ENCODE results near the gene HECW1. TPM values are rescaled to one million over a fixed set of nuclear protein-coding genes. Genes with fewer than 3 reads are reported as not detected.

Gene HECW1
- total RNA-seq, 1 donor from 2014 or later, result 0.46 TPM

GRCh38 chr7:43553999-43554398, 441.6 kb downstream of the HECW1 start:
- no peak for DNase-seq (ENCODE audit: low read depth)
- no peaks in the 10 kb centered on the region for H3K27me3 ChIP-seq (ENCODE audit: control insufficient read depth, insufficient read depth, low read length)
- TF ChIP-seq CTCF (IDR thresholded peaks at IDR 0.05; ENCODE audit: insufficient read depth, low read length, poor library complexity, severe bottlenecking), result no peak

GRCh38 chr7:43554423-43554822, 442.0 kb downstream of the HECW1 start:
- DNase-seq (ENCODE audit: low read depth), result no peak
- TF ChIP-seq CTCF (IDR thresholded peaks at IDR 0.05; ENCODE audit: insufficient read depth, low read length, poor library complexity, severe bottlenecking), result no peak
- Histone ChIP-seq H3K27me3 (ENCODE audit: control insufficient read depth, insufficient read depth, low read length) (no peaks in the 10 kb centered on the region), H3K36me3 (ENCODE audit: control insufficient read depth, insufficient read depth, low read length) (no peaks in the 10 kb centered on the region), H3K4me3 (ENCODE audit: low read depth, low read length) (no peak overlapping the region)

More at GRCh38 chr7:43553999-43554398, 441.6 kb downstream of the HECW1 start:
- Histone ChIP-seq H3K4me3 (ENCODE audit: low read depth, low read length) (no peak overlapping the region), H3K36me3 (ENCODE audit: control insufficient read depth, insufficient read depth, low read length) (no peaks in the 10 kb centered on the region)

GRCh38 chr7:43557831-43558495, 445.5 kb downstream of the HECW1 start:
- no peaks in the 10 kb centered on the region for H3K36me3 ChIP-seq (ENCODE audit: control insufficient read depth, insufficient read depth, low read length)
- H3K4me3 ChIP-seq (ENCODE audit: low read depth, low read length), result no peak overlapping the region
- no peak for TF ChIP-seq CTCF (IDR thresholded peaks at IDR 0.05; ENCODE audit: insufficient read depth, low read length, poor library complexity, severe bottlenecking)
- no peak for DNase-seq (ENCODE audit: low read depth)
- H3K27me3 ChIP-seq (ENCODE audit: control insufficient read depth, insufficient read depth, low read length), result no peaks in the 10 kb centered on the region

- DNase-seq (ENCODE audit: low read depth), result no peak
- no peak for TF ChIP-seq CTCF (IDR thresholded peaks at IDR 0.05; ENCODE audit: insufficient read depth, low read length, poor library complexity, severe bottlenecking)
- Histone ChIP-seq H3K27me3 (ENCODE audit: control insufficient read depth, insufficient read depth, low read length) (no peaks in the 10 kb centered on the region), H3K4me3 (ENCODE audit: low read depth, low read length) (no peak overlapping the region), H3K36me3 (ENCODE audit: control insufficient read depth, insufficient read depth, low read length) (no peaks in the 10 kb centered on the region)
Measured at GRCh38 chr7:43559171-43559945, 446.9 kb downstream of the HECW1 start.

GRCh38 chr7:43559946-43560335, 447.5 kb downstream of the HECW1 start:
- no peak overlapping the region for H3K4me3 ChIP-seq (ENCODE audit: low read depth, low read length)
- H3K36me3 ChIP-seq (ENCODE audit: control insufficient read depth, insufficient read depth, low read length), result no peaks in the 10 kb centered on the region
- no peak for DNase-seq (ENCODE audit: low read depth)
- TF ChIP-seq CTCF (IDR thresholded peaks at IDR 0.05; ENCODE audit: insufficient read depth, low read length, poor library complexity, severe bottlenecking), result no peak
- no peaks in the 10 kb centered on the region for H3K27me3 ChIP-seq (ENCODE audit: control insufficient read depth, insufficient read depth, low read length)
